ENCODE results near the gene ARSK. TPM values are rescaled to one million over a fixed set of nuclear protein-coding genes. Genes with fewer than 3 reads are reported as not detected.
A peak's percentile ranks its signal among the peaks of the same experiment; 100 is the strongest.

Gene ARSK
- total and polyA plus RNA-seq, 2 of the 13 experiments (the other 11 are each of a cell fraction or from before 2014, with no cell fraction given): 7.9 TPM

DNA sequence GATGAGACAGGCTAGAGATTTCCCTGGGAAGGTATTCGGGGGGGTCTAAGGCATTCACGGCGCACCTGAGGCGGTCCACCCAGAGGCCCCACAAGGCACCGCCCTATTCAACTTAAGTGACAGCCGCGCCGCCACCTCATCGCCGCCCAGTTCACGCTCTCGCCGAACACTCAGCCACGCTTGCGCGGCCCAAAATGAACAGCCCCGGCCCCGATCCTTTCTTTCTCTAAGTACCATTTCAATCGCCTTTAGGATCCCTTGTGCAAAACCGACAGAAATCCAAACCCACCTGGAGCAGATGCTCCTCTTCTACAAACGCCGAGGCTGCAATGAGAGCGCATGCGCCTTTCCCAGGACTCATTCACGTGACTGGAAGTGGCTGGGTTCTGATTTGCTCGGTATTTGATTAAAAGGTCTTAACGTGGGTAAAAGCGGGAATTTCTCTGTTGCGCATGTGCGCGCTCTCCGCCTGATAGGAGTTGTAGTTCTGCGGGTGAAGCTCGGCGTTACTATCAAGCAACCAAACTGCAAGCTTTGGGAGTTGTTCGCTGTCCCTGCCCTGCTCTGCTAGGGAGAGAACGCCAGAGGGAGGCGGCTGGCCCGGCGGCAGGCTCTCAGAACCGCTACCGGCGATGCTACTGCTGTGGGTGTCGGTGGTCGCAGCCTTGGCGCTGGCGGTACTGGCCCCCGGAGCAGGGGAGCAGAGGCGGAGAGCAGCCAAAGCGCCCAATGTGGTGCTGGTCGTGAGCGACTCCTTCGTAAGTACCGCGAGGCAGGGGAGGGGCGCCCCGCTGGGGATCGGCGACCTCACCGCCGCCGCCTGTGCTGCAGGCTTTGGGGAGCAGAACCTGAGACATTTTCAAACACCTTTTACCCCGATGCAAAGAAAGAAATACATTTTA, at the start of gene ARSK, which contains the start of gene SKIC3 (continued):
- TF ChIP-seq MED1 (CRISPR knock-in tag; IDR thresholded peaks at IDR 0.05): peak; percentile 48
- TF ChIP-seq ZNF333 (CRISPR knock-in tag; IDR thresholded peaks at IDR 0.05; ENCODE audit: borderline replicate concordance): no peak
- TF ChIP-seq, protein P1, sequence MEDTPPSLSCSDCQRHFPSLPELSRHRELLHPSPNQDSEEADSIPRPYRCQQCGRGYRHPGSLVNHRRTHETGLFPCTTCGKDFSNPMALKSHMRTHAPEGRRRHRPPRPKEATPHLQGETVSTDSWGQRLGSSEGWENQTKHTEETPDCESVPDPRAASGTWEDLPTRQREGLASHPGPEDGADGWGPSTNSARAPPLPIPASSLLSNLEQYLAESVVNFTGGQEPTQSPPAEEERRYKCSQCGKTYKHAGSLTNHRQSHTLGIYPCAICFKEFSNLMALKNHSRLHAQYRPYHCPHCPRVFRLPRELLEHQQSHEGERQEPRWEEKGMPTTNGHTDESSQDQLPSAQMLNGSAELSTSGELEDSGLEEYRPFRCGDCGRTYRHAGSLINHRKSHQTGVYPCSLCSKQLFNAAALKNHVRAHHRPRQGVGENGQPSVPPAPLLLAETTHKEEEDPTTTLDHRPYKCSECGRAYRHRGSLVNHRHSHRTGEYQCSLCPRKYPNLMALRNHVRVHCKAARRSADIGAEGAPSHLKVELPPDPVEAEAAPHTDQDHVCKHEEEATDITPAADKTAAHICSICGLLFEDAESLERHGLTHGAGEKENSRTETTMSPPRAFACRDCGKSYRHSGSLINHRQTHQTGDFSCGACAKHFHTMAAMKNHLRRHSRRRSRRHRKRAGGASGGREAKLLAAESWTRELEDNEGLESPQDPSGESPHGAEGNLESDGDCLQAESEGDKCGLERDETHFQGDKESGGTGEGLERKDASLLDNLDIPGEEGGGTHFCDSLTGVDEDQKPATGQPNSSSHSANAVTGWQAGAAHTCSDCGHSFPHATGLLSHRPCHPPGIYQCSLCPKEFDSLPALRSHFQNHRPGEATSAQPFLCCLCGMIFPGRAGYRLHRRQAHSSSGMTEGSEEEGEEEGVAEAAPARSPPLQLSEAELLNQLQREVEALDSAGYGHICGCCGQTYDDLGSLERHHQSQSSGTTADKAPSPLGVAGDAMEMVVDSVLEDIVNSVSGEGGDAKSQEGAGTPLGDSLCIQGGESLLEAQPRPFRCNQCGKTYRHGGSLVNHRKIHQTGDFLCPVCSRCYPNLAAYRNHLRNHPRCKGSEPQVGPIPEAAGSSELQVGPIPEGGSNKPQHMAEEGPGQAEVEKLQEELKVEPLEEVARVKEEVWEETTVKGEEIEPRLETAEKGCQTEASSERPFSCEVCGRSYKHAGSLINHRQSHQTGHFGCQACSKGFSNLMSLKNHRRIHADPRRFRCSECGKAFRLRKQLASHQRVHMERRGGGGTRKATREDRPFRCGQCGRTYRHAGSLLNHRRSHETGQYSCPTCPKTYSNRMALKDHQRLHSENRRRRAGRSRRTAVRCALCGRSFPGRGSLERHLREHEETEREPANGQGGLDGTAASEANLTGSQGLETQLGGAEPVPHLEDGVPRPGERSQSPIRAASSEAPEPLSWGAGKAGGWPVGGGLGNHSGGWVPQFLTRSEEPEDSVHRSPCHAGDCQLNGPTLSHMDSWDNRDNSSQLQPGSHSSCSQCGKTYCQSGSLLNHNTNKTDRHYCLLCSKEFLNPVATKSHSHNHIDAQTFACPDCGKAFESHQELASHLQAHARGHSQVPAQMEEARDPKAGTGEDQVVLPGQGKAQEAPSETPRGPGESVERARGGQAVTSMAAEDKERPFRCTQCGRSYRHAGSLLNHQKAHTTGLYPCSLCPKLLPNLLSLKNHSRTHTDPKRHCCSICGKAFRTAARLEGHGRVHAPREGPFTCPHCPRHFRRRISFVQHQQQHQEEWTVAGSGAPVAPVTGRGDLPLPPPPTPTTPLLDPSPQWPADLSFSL (CRISPR knock-in tag; IDR thresholded peaks at IDR 0.05): no peak
- TF ChIP-seq DMAP1 (CRISPR knock-in tag; IDR thresholded peaks at IDR 0.05): peak; percentile 75; the same call in 1 of the 2 replicates
- peak; percentile 39; the same call in 1 of the 2 replicates for TF ChIP-seq SALL1 (CRISPR knock-in tag; IDR thresholded peaks at IDR 0.05)
- TF ChIP-seq SOX13 (IDR thresholded peaks at IDR 0.05): no peak
- peak in 1 of 2 experiments; percentile 67; a peak in 2 of 4 replicates for TF ChIP-seq SOX13 (CRISPR knock-in tag; conservative IDR thresholded peaks at IDR 0.05 in 1 of 2, IDR thresholded peaks at IDR 0.05 in 1 of 2)
- TF ChIP-seq ZNF841 (CRISPR knock-in tag; IDR thresholded peaks at IDR 0.05; ENCODE audit: borderline replicate concordance): 0 out of 2 replicates have a peak, but pooled peaks have one; percentile 47
- TF ChIP-seq, protein P2, sequence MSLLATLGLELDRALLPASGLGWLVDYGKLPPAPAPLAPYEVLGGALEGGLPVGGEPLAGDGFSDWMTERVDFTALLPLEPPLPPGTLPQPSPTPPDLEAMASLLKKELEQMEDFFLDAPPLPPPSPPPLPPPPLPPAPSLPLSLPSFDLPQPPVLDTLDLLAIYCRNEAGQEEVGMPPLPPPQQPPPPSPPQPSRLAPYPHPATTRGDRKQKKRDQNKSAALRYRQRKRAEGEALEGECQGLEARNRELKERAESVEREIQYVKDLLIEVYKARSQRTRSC (CRISPR knock-in tag; IDR thresholded peaks at IDR 0.05; ENCODE audit: low read depth): no peak
- peak; percentile 87; the same call in 1 of the 2 replicates for TF ChIP-seq ZBTB7B (CRISPR knock-in tag; IDR thresholded peaks at IDR 0.05)
- peak; percentile 61; the same call in 1 of the 2 replicates for TF ChIP-seq SMYD3 (CRISPR knock-in tag; IDR thresholded peaks at IDR 0.05)
- TF ChIP-seq HMG20B (CRISPR knock-in tag; conservative IDR thresholded peaks at IDR 0.05): no peak; the same call in 1 of the 2 replicates
- peak; percentile 68; the same call in 1 of the 2 replicates for TF ChIP-seq CBX5 (CRISPR knock-in tag; IDR thresholded peaks at IDR 0.05; ENCODE audit: borderline replicate concordance)
- TF ChIP-seq, protein P3, sequence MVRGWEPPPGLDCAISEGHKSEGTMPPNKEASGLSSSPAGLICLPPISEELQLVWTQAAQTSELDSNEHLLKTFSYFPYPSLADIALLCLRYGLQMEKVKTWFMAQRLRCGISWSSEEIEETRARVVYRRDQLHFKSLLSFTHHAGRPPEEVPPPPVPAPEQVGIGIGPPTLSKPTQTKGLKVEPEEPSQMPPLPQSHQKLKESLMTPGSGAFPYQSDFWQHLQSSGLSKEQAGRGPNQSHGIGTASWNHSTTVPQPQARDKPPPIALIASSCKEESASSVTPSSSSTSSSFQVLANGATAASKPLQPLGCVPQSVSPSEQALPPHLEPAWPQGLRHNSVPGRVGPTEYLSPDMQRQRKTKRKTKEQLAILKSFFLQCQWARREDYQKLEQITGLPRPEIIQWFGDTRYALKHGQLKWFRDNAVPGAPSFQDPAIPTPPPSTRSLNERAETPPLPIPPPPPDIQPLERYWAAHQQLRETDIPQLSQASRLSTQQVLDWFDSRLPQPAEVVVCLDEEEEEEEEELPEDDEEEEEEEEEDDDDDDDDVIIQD (CRISPR knock-in tag; IDR thresholded peaks at IDR 0.05; ENCODE audit: low read depth): peak; percentile 61
- TF ChIP-seq ZNF3 (CRISPR knock-in tag; IDR thresholded peaks at IDR 0.05): no peak
- no peak for TF ChIP-seq MZF1 (CRISPR knock-in tag; IDR thresholded peaks at IDR 0.05; ENCODE audit: borderline replicate concordance)
- TF ChIP-seq ZNF383 (CRISPR knock-in tag; IDR thresholded peaks at IDR 0.05; ENCODE audit: borderline replicate concordance): no peak
- peak; percentile 56; the same call in 1 of the 2 replicates for TF ChIP-seq ZNF878 (CRISPR knock-in tag; IDR thresholded peaks at IDR 0.05)
- no peak for TF ChIP-seq JUND (CRISPR knock-in tag; IDR thresholded peaks at IDR 0.05)
- TF ChIP-seq ZNF569 (CRISPR knock-in tag; IDR thresholded peaks at IDR 0.05; ENCODE audit: borderline replicate concordance): no peak
- peak; percentile 49; the same call in 1 of the 2 replicates for TF ChIP-seq PITX1 (CRISPR knock-in tag; IDR thresholded peaks at IDR 0.05)

Data from HepG2 (cell line).